ENCODE results near the gene GIMAP1. TPM values are rescaled to one million over a fixed set of nuclear protein-coding genes. Genes with fewer than 3 reads are reported as not detected.
A peak's percentile ranks its signal among the peaks of the same experiment; 100 is the strongest.

GIMAP1 gene
- total RNA-seq, 2 donors from 2014 or later, result 5.6 to 8.0 TPM

GRCh38 chr7:150745086-150745485 lies 28.7 kb downstream of the GIMAP1 start:
- DNase-seq (ENCODE audit: low spot score), result no peak
- Histone ChIP-seq H3K9me3 (no peaks in the 10 kb centered on the region), H3K27me3 (no peaks in the 10 kb centered on the region), H3K4me1 (peaks cover 0 to 22% of the 10 kb centered on the region in 2 donors), H3K36me3 (peaks cover 19% of the 10 kb centered on the region), H3K4me3 (no peak overlapping the region), H3K27ac (no peak overlapping the region)
- TF ChIP-seq CTCF (IDR thresholded peaks at IDR 0.05), result no peak

GRCh38 chr7:150745876-150746275 lies 29.5 kb downstream of the GIMAP1 start:
- TF ChIP-seq CTCF (IDR thresholded peaks at IDR 0.05), result no peak
- Histone ChIP-seq H3K9me3 (no peaks in the 10 kb centered on the region), H3K4me3 (no peak overlapping the region), H3K4me1 (peaks cover 0 to 22% of the 10 kb centered on the region in 2 donors), H3K36me3 (peaks cover 19% of the 10 kb centered on the region), H3K27me3 (no peaks in the 10 kb centered on the region), H3K27ac (no peak overlapping the region)
- no peak for DNase-seq (ENCODE audit: low spot score)

GRCh38 chr7:150746921-150747320 lies 30.5 kb downstream of the GIMAP1 start:
- no peak overlapping the region for H3K27ac ChIP-seq
- TF ChIP-seq CTCF (IDR thresholded peaks at IDR 0.05), result no peak

GRCh38 chr7:150748376-150748775 lies 32.0 kb downstream of the GIMAP1 start:
- Histone ChIP-seq H3K36me3 (peaks cover under 1% of the 10 kb centered on the region), H3K4me3 (no peak overlapping the region), H3K27ac (no peak overlapping the region), H3K9me3 (no peaks in the 10 kb centered on the region), H3K27me3 (no peaks in the 10 kb centered on the region), H3K4me1 (peaks cover 0 to 34% of the 10 kb centered on the region in 2 donors)
- no peak for TF ChIP-seq CTCF (IDR thresholded peaks at IDR 0.05)
- DNase-seq (ENCODE audit: low spot score), result no peak

More at GRCh38 chr7:150746921-150747320, 30.5 kb downstream of the GIMAP1 start:
- H3K4me1 ChIP-seq, result peaks cover 0 to 31% of the 10 kb centered on the region in 2 donors
- DNase-seq (ENCODE audit: low spot score), result no peak
- no peaks in the 10 kb centered on the region for H3K27me3 ChIP-seq
- H3K36me3 ChIP-seq, result peaks cover 15% of the 10 kb centered on the region
- H3K9me3 ChIP-seq, result no peaks in the 10 kb centered on the region
- no peak overlapping the region for H3K4me3 ChIP-seq

- no peaks in the 10 kb centered on the region for H3K27me3 ChIP-seq
- no peaks in the 10 kb centered on the region for H3K36me3 ChIP-seq
- no peak for DNase-seq (ENCODE audit: low spot score)
- no peak overlapping the region for H3K4me3 ChIP-seq
- H3K9me3 ChIP-seq, result no peaks in the 10 kb centered on the region
- peaks cover 0 to 32% of the 10 kb centered on the region in 2 donors for H3K4me1 ChIP-seq
- H3K27ac ChIP-seq, result peak overlapping the region; percentile 33 to 78
- TF ChIP-seq CTCF (IDR thresholded peaks at IDR 0.05), result no peak
Observed at GRCh38 chr7:150751702-150752101, 35.3 kb downstream of the GIMAP1 start.

- DNase-seq (ENCODE audit: low spot score), result no peak
- Histone ChIP-seq H3K4me1 (peaks cover 0 to 32% of the 10 kb centered on the region in 2 donors), H3K27ac (peak overlapping the region; percentile 36 to 78)
Observed at GRCh38 chr7:150753239-150753638, 36.8 kb downstream of the GIMAP1 start.

More at GRCh38 chr7:150753239-150753638, 36.8 kb downstream of the GIMAP1 start:
- no peak overlapping the region for H3K4me3 ChIP-seq
- H3K27me3 ChIP-seq, result no peaks in the 10 kb centered on the region
- no peaks in the 10 kb centered on the region for H3K9me3 ChIP-seq
- no peak for TF ChIP-seq CTCF (IDR thresholded peaks at IDR 0.05)
- H3K36me3 ChIP-seq, result no peaks in the 10 kb centered on the region

All from right atrium auricular region (tissue), 2 donors.